Ovary (tissue), 3 donors: ENCODE data around the gene SMOC2.

Experiments
- EP300 ChIP-seq: sonication (generic); formaldehyde crosslinking; IDR thresholded peaks from one replicate; pipeline ENCODE4 v1.6.1; 2017; ENCODE audit warnings: antibody characterized with exemption
- POLR2A ChIP-seq: fragments of 450-650 bp; IDR thresholded peaks from one replicate; pipeline ENCODE4 v1.6.1; 2017; ENCODE audit warnings: antibody characterized with exemption, mild to moderate bottlenecking, moderate library complexity
- TF ChIP-seq, protein P1 (sequence below), 3 donors: fragments of 450-650 bp in 2 of 3; fragments of 200-600 bp in 1 of 3; IDR thresholded peaks; one replicate each; pipeline versions ENCODE4 v1.5.1 to v1.8.0; 2016 to 2022; ENCODE audit warnings: antibody characterized with exemption in 3 of 3, mild to moderate bottlenecking in 1 of 3
- donor health status: DM: no; HTN: no; CAD: no.

DNA sequence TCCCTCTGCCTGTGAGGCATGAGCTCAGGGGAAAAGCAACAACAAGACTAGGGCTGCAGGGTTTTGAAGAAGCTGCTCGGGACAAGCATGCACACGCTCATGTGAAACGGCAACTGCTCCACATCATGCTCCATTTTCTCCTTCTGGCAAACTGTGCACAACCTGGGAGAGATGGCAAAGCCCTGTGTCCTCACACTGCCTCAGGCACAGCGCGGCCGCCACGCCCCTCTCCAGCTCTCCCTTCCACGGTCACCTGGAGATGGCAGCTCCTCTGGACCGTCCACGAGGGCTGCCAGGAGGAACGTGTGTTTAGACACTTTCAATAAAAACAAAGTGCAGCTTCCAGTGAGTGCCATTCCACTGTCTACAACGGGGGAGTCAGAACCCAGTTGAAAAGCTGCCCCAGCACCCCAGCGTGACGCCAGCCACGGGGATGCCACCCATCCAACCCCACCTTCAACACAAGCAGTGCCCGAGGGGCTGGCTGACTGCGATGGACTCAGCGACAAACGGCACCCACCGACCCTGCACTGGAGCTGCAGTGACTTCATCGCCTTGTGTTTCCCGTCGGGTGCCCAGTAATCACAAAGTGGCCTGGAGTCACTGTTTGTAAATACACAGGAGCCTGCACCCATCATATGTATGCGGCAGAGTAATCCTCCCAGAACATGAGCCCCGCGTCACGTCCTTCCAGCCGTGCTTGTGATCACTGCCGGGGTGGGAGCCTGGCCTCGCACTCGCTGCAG, 16.1 kb downstream of the SMOC2 start:
- TF ChIP-seq, protein P1, sequence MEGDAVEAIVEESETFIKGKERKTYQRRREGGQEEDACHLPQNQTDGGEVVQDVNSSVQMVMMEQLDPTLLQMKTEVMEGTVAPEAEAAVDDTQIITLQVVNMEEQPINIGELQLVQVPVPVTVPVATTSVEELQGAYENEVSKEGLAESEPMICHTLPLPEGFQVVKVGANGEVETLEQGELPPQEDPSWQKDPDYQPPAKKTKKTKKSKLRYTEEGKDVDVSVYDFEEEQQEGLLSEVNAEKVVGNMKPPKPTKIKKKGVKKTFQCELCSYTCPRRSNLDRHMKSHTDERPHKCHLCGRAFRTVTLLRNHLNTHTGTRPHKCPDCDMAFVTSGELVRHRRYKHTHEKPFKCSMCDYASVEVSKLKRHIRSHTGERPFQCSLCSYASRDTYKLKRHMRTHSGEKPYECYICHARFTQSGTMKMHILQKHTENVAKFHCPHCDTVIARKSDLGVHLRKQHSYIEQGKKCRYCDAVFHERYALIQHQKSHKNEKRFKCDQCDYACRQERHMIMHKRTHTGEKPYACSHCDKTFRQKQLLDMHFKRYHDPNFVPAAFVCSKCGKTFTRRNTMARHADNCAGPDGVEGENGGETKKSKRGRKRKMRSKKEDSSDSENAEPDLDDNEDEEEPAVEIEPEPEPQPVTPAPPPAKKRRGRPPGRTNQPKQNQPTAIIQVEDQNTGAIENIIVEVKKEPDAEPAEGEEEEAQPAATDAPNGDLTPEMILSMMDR (IDR thresholded peaks at IDR 0.05) = no peak
- TF ChIP-seq POLR2A = no peak
- TF ChIP-seq EP300 = no peak
